NCI-H345 treated with DMSO at 0.1 percent for 48 hours (cell line): ENCODE data around the gene PRR16.

Source experiments
- DNase-seq: peaks from one replicate; lab custom pipeline; 2025; ENCODE audit not compliant: unreplicated experiment; lab: John Stamatoyannopoulos, UW

The PRR16 gene

GRCh38 chr5:120512791-120513650 lies 48.9 kb downstream of the PRR16 start:
- DNase-seq: no peak

GRCh38 chr5:120516805-120517204 lies 52.7 kb downstream of the PRR16 start:
- DNase-seq: no peak

GRCh38 chr5:120517607-120518252 lies 53.6 kb downstream of the PRR16 start:
- no peak for DNase-seq

- no peak for DNase-seq
Observed at GRCh38 chr5:120518581-120518980, 54.5 kb downstream of the PRR16 start.

GRCh38 chr5:120527251-120527650 lies 63.2 kb downstream of the PRR16 start:
- DNase-seq: no peak

GRCh38 chr5:120528609-120529008 lies 64.5 kb downstream of the PRR16 start:
- DNase-seq: no peak

GRCh38 chr5:120529386-120529785 lies 65.3 kb downstream of the PRR16 start:
- no peak for DNase-seq

GRCh38 chr5:120531215-120531614 lies 67.1 kb downstream of the PRR16 start:
- no peak for DNase-seq

GRCh38 chr5:120532835-120533234 lies 68.7 kb downstream of the PRR16 start:
- no peak for DNase-seq

GRCh38 chr5:120533581-120533980 lies 69.5 kb downstream of the PRR16 start:
- DNase-seq: no peak

- DNase-seq: no peak
Observed at GRCh38 chr5:120535900-120536299, 71.8 kb downstream of the PRR16 start.

- DNase-seq: no peak
Observed at GRCh38 chr5:120538149-120538548, 74.0 kb downstream of the PRR16 start.

GRCh38 chr5:120538644-120539043 lies 74.5 kb downstream of the PRR16 start:
- DNase-seq: no peak

GRCh38 chr5:120539471-120539870 lies 75.4 kb downstream of the PRR16 start:
- DNase-seq: no peak

- no peak for DNase-seq
Observed at GRCh38 chr5:120540097-120540496, 76.0 kb downstream of the PRR16 start.

GRCh38 chr5:120544043-120544442 lies 79.9 kb downstream of the PRR16 start:
- DNase-seq: no peak

GRCh38 chr5:120545007-120545406 lies 80.9 kb downstream of the PRR16 start:
- no peak for DNase-seq

- DNase-seq: no peak
Observed at GRCh38 chr5:120545951-120546350, 81.9 kb downstream of the PRR16 start.

GRCh38 chr5:120546922-120547321 lies 82.8 kb downstream of the PRR16 start:
- DNase-seq: no peak

GRCh38 chr5:120550358-120550757 lies 86.3 kb downstream of the PRR16 start:
- DNase-seq: no peak

- DNase-seq: no peak
Observed at GRCh38 chr5:120552638-120553037, 88.5 kb downstream of the PRR16 start.

- no peak for DNase-seq
Observed at GRCh38 chr5:120555345-120555744, 91.2 kb downstream of the PRR16 start.
